ENCODE data around the gene PDE6G.

The PDE6G gene
- 0.18 to 0.77 (median 0.44) reads per million in 3 experiments for total RNA-seq

GRCh38 chr17:81656118-81656743, at the start of gene PDE6G:
TSS of gene PDE6G (minus strand) at chr17:81656542. CDS start at chr17:81653305, 3,237 bp downstream.
- no peak for DNase-seq

GRCh38 chr17:81705518-81706231, 49.3 kb upstream of the PDE6G start:
- no peak for DNase-seq

- peak; percentile 31 for DNase-seq
These were observed 47.7 kb upstream of the PDE6G start for GRCh38 chr17:81703747-81704654.

GRCh38 chr17:81702934-81703746, 46.8 kb upstream of the PDE6G start, which contains the start of gene MRPL12:
TSS of gene MRPL12 (plus strand) at chr17:81703367. CDS start at chr17:81703502, 135 bp downstream.
- DNase-seq: peak; percentile 83

- no peak for DNase-seq
These were observed 45.1 kb upstream of the PDE6G start for GRCh38 chr17:81701288-81702071.

- DNase-seq: no peak
These were observed 44.3 kb upstream of the PDE6G start for GRCh38 chr17:81700353-81701287.

- no peak for DNase-seq
These were observed 41.1 kb upstream of the PDE6G start for GRCh38 chr17:81697261-81698044.

GRCh38 chr17:81696218-81696941, 40.0 kb upstream of the PDE6G start:
- no peak for DNase-seq

GRCh38 chr17:81695801-81696200, 39.5 kb upstream of the PDE6G start:
- no peak for DNase-seq

GRCh38 chr17:81695211-81695610, 38.9 kb upstream of the PDE6G start:
- DNase-seq: no peak

- no peak for DNase-seq
These were observed 38.5 kb upstream of the PDE6G start for GRCh38 chr17:81694810-81695209.

- DNase-seq: no peak
These were observed 37.3 kb upstream of the PDE6G start for GRCh38 chr17:81693509-81694210.

GRCh38 chr17:81691608-81692007, 35.3 kb upstream of the PDE6G start:
- DNase-seq: no peak

- DNase-seq: no peak
These were observed 34.9 kb upstream of the PDE6G start for GRCh38 chr17:81691196-81691595.

- DNase-seq: no peak
These were observed 34.2 kb upstream of the PDE6G start for GRCh38 chr17:81690549-81690948.

GRCh38 chr17:81690066-81690465, 33.7 kb upstream of the PDE6G start:
- DNase-seq: no peak

- no peak for DNase-seq
These were observed 32.3 kb upstream of the PDE6G start for GRCh38 chr17:81688616-81689015.
